Progenitor cell of endocrine pancreas (in vitro differentiated cells): Measurements from ENCODE around the gene REV1. TPM values are rescaled to one million over a fixed set of nuclear protein-coding genes. Genes with fewer than 3 reads are reported as not detected.

Experiments used
- DNase-seq: peaks from one replicate; pipeline ENCODE4 v3.0.0; 2021; ENCODE audit warnings: low spot score; ENCODE audit not compliant: unreplicated experiment
- H3K27ac Mint-ChIP-seq: 2 replicates; pipeline ENCODE4 v1.8.0; 2021; ENCODE audit warnings: mild to moderate bottlenecking, moderate library complexity, mixed read lengths
- H3K27me3 Mint-ChIP-seq: 2 replicates; pipeline ENCODE4 v1.8.0; 2021; ENCODE audit warnings: mixed read lengths
- H3K36me3 Mint-ChIP-seq: 2 replicates; pipeline ENCODE4 v1.8.0; 2022; ENCODE audit warnings: mixed read lengths; ENCODE audit not compliant: insufficient read depth
- H3K4me1 Mint-ChIP-seq: 2 replicates; pipeline ENCODE4 v1.8.0; 2021; ENCODE audit warnings: low read depth, mixed read lengths
- H3K4me3 Mint-ChIP-seq: 2 replicates; pipeline ENCODE4 v1.8.0; 2021; ENCODE audit warnings: low read depth, mild to moderate bottlenecking, moderate library complexity, mixed read lengths
- H3K9me3 Mint-ChIP-seq: 2 replicates; pipeline ENCODE4 v1.8.0; 2021; ENCODE audit warnings: low read depth, mixed read lengths
- CTCF ChIP-seq: fragments of 200-600 bp; sonication (generic); IDR thresholded peaks from one replicate; pipeline ENCODE4 v1.5.0; 2021; ENCODE audit warnings: antibody characterized with exemption, mild to moderate bottlenecking; ENCODE audit not compliant: unreplicated experiment
- long read RNA-seq: library from polyadenylated mRNA; unstranded; transcript quantifications from one replicate; pipeline ENCODE4 v2.0.0, GENCODE V29; 2020
- total RNA-seq: library from RNA; stranded (reverse); gene quantifications from 2 replicates; pipeline ENCODE4 v1.2.1, GENCODE V29; 2021

REV1 gene
- total RNA-seq = 45.6 and 53.7 TPM in 2 replicates
- long read RNA-seq, partial matches to known transcripts = 9 of 18 reads
- long read RNA-seq, other reads (novel, unspliced or antisense) = 9 of 18 reads

GRCh38 chr2:99489761-99490622 lies at the start of gene REV1:
Gene REV1 (minus strand): TSS chr2:99490017. CDS start chr2:99464975, 25,042 bp downstream.
- Mint-ChIP-seq H3K27me3 (peaks cover 13% of the 10 kb centered on the region), H3K9me3 (no peaks in the 10 kb centered on the region), H3K36me3 (no peaks in the 10 kb centered on the region), H3K4me3 (peak within 1 kb of the TSS; percentile 96), H3K27ac (peak within 1 kb of the TSS; percentile 96), H3K4me1 (peaks cover 10% of the 10 kb centered on the region)
- peak; percentile 72 for TF ChIP-seq CTCF
- peak; percentile 94 for DNase-seq

DNA sequence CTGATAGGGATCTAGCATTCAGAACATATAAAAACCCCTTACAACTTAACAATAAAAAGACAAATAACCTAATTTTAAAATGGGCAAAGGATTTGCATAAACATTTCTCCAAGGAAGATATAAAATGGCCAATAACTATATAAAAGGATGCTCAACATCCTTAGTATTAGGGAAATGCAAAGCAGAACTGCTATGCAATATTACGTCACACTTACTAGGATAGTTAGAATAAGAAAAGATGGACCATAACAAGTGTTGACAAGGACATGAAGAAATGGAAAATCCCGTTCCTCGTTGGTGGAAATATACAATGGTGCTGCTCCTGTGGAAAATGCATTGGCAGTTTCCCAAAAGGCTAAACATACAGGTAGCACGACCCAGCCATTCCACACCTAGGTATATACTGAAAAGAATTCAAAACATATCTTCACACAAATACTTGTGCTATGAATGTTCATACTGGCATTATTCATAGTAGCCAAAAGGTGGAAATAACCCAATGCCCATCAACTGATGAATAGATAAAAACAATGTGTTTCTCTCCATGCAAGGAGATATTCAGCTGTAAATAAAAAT lies 48.2 kb upstream of the REV1 start:
- H3K27me3 Mint-ChIP-seq = peaks cover 4% of the 10 kb centered on the region
- no peak for DNase-seq
- TF ChIP-seq CTCF = no peak
- H3K9me3 Mint-ChIP-seq = peaks cover 13% of the 10 kb centered on the region
- no peak overlapping the region for H3K4me3 Mint-ChIP-seq
- H3K27ac Mint-ChIP-seq = no peak overlapping the region
- no peaks in the 10 kb centered on the region for H3K4me1 Mint-ChIP-seq
- no peaks in the 10 kb centered on the region for H3K36me3 Mint-ChIP-seq

DNA sequence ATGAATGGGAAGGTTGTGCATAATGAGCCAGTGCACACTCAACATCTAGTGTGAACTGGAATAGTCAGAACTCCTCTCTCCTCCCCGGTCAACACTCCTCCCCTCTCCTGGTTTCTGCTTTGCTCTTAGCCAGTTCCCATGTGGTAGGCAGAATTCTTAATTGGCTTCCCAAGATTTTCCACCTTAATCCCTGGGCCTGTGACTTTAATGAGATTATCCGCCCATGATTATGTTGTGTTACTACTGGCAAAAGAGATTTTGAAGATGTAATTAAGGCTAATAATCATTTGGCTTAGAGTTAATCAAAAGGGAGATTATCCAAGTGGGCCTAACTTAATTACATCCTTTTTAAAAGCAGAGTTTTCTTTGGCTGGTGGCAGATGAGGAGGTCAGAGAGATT lies 34.2 kb upstream of the REV1 start:
- H3K27ac Mint-ChIP-seq = no peak overlapping the region
- no peak overlapping the region for H3K4me3 Mint-ChIP-seq
- H3K4me1 Mint-ChIP-seq = no peaks in the 10 kb centered on the region
- H3K36me3 Mint-ChIP-seq = no peaks in the 10 kb centered on the region
- no peak for DNase-seq
- no peak for TF ChIP-seq CTCF
- H3K9me3 Mint-ChIP-seq = no peaks in the 10 kb centered on the region
- H3K27me3 Mint-ChIP-seq = no peaks in the 10 kb centered on the region

- Mint-ChIP-seq H3K9me3 (no peaks in the 10 kb centered on the region), H3K4me3 (no peak overlapping the region), H3K27me3 (peaks cover 4% of the 10 kb centered on the region), H3K36me3 (no peaks in the 10 kb centered on the region), H3K27ac (no peak overlapping the region), H3K4me1 (no peaks in the 10 kb centered on the region)
- DNase-seq = no peak
- TF ChIP-seq CTCF = no peak
These were observed 32.3 kb upstream of the REV1 start for GRCh38 chr2:99522157-99522556.

DNA sequence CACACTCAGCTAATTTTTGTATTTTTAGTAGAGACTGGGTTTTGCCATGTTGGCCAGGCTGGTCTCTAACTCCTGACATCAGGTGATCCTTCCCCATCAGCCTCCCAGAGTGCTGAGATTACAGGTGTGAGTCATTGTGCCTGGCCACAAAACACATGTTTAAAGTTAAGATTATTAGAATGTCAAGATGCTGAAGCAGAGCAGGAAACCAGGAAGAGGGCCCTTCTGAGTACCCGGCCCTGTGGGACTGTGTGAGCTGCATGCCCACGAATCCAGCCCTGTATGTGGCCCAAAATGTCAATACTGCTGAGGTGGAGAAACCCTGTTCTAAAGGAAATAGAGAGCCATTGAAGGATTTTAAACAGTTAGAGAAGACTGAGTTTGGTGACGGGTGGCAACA lies 31.0 kb upstream of the REV1 start:
- Mint-ChIP-seq H3K27me3 (peaks cover 4% of the 10 kb centered on the region), H3K4me1 (no peaks in the 10 kb centered on the region), H3K36me3 (no peaks in the 10 kb centered on the region), H3K9me3 (no peaks in the 10 kb centered on the region), H3K27ac (no peak overlapping the region), H3K4me3 (no peak overlapping the region)
- TF ChIP-seq CTCF = no peak
- DNase-seq = no peak
